ENCODE results near the gene RAMP2.
"Not testable (repeated sequence)": the region's sequence is repeated elsewhere in the genome, so short reads cannot be mapped to it uniquely, and the experiment has no call there.

The RAMP2 gene

GRCh38 chr17:42760652-42761581, at the start of gene RAMP2:
Gene RAMP2, plus strand, starts transcription at chr17:42761227. Its CDS starts 35 bp downstream, at chr17:42761262.
- DNase-seq (ENCODE audit: low read depth, low spot score): no peak

GRCh38 chr17:42720996-42721583, 39.9 kb upstream of the RAMP2 start:
- DNase-seq (ENCODE audit: low read depth, low spot score): no peak

- no peak for DNase-seq (ENCODE audit: low read depth, low spot score)
Measured at GRCh38 chr17:42723636-42724035, 37.4 kb upstream of the RAMP2 start.

- DNase-seq (ENCODE audit: low read depth, low spot score): no peak
Measured at GRCh38 chr17:42725143-42725542, 35.9 kb upstream of the RAMP2 start.

GRCh38 chr17:42740699-42741098, 20.3 kb upstream of the RAMP2 start:
- no peak for DNase-seq (ENCODE audit: low read depth, low spot score)

GRCh38 chr17:42742916-42743315, 18.1 kb upstream of the RAMP2 start:
- not testable (repeated sequence) for DNase-seq (ENCODE audit: low read depth, low spot score)

GRCh38 chr17:42743595-42744282, 17.3 kb upstream of the RAMP2 start:
- no peak for DNase-seq (ENCODE audit: low read depth, low spot score)

GRCh38 chr17:42744283-42744805, 16.7 kb upstream of the RAMP2 start:
- DNase-seq (ENCODE audit: low read depth, low spot score): no peak

- DNase-seq (ENCODE audit: low read depth, low spot score): peak; percentile 56
Measured at GRCh38 chr17:42744806-42745617, 16.0 kb upstream of the RAMP2 start, which contains the start of gene EZH1. Gene EZH1, minus strand, starts transcription at chr17:42745040. Its CDS starts 16,099 bp downstream, at chr17:42728941.

GRCh38 chr17:42748202-42748907, 12.7 kb upstream of the RAMP2 start:
- no peak for DNase-seq (ENCODE audit: low read depth, low spot score)

- no peak for DNase-seq (ENCODE audit: low read depth, low spot score)
Measured at GRCh38 chr17:42748908-42749798, 11.9 kb upstream of the RAMP2 start.

GRCh38 chr17:42750739-42751344, 10.2 kb upstream of the RAMP2 start:
- DNase-seq (ENCODE audit: low read depth, low spot score): no peak

- DNase-seq (ENCODE audit: low read depth, low spot score): no peak
Measured at GRCh38 chr17:42751628-42752027, 9.4 kb upstream of the RAMP2 start.

- no peak for DNase-seq (ENCODE audit: low read depth, low spot score)
Measured at GRCh38 chr17:42754782-42755181, 6.2 kb upstream of the RAMP2 start.

GRCh38 chr17:42759982-42760651, 910 bp upstream of the RAMP2 start:
- no peak for DNase-seq (ENCODE audit: low read depth, low spot score)

- DNase-seq (ENCODE audit: low read depth, low spot score): no peak
Measured at GRCh38 chr17:42761638-42762037, 611 bp downstream of the RAMP2 start.

GRCh38 chr17:42766124-42766523, 5.1 kb downstream of the RAMP2 start:
- no peak for DNase-seq (ENCODE audit: low read depth, low spot score)

- DNase-seq (ENCODE audit: low read depth, low spot score): no peak
Measured at GRCh38 chr17:42767512-42767911, 6.5 kb downstream of the RAMP2 start.

Measured in brain pericyte (primary cell).